HFF-Myc (cell line): Measurements from ENCODE around the gene RNASE2.

ENCODE experiments used
- DNase-seq: peaks from one replicate; pipeline ENCODE4 v3.0.0-alpha.2; 2011; ENCODE audit warnings: low read depth; ENCODE audit errors: extremely low read depth
- H3K4me3 ChIP-seq: replicated peaks from 2 replicates; pipeline ENCODE4 v1.5.1; 2011; ENCODE audit warnings: low read depth, mild to moderate bottlenecking, control low read depth, low read length
- TF ChIP-seq, protein P1 (sequence below): IDR thresholded peaks from 2 replicates; pipeline ENCODE4 v1.5.1; 2012; ENCODE audit warnings: mild to moderate bottlenecking, low read depth, low read length, control low read depth; ENCODE audit errors: missing control alignments

Gene RNASE2

DNA sequence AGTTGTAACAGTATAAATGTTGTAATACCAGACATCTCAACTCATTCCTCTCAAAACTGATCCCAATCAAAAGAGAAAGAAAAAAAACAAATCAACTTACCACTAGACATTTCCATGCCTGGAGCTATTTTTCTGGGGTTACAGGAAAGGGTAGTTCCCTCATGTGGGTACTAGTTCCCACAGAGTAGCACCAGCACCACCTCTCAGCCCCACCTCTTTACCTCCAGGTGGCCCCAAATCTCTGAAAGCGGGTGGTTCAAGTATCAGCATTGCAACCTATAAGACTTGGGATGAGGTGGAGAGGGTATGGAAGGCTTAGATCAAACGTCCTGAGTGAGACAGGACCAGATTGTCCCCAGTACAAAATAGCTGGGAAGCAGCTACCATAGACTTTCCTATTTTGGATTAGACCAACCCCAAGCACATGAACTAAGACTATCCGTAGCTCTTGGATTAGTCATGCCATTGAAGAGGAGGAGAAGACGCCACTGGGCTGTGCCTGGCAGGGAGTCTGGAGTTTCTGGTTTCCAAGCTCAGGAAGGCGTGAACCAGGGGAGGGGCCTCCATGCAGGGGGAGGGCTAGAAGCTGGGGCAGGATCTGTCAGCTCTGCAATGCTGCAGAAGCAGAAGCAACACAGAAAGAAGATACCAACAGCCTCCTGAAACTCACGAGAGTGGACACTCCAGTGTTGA, 43.5 kb downstream of the RNASE2 start, which contains the start of gene SLC39A2:
TSS of gene SLC39A2 (plus strand) at position 620 of the 693 bp plus-strand sequence. CDS start 154 bp downstream, outside the sequence.
- TF ChIP-seq, protein P1, sequence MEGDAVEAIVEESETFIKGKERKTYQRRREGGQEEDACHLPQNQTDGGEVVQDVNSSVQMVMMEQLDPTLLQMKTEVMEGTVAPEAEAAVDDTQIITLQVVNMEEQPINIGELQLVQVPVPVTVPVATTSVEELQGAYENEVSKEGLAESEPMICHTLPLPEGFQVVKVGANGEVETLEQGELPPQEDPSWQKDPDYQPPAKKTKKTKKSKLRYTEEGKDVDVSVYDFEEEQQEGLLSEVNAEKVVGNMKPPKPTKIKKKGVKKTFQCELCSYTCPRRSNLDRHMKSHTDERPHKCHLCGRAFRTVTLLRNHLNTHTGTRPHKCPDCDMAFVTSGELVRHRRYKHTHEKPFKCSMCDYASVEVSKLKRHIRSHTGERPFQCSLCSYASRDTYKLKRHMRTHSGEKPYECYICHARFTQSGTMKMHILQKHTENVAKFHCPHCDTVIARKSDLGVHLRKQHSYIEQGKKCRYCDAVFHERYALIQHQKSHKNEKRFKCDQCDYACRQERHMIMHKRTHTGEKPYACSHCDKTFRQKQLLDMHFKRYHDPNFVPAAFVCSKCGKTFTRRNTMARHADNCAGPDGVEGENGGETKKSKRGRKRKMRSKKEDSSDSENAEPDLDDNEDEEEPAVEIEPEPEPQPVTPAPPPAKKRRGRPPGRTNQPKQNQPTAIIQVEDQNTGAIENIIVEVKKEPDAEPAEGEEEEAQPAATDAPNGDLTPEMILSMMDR: no peak
- H3K4me3 ChIP-seq: no peak within 1 kb of the TSS
- DNase-seq: peak; percentile 46

DNA sequence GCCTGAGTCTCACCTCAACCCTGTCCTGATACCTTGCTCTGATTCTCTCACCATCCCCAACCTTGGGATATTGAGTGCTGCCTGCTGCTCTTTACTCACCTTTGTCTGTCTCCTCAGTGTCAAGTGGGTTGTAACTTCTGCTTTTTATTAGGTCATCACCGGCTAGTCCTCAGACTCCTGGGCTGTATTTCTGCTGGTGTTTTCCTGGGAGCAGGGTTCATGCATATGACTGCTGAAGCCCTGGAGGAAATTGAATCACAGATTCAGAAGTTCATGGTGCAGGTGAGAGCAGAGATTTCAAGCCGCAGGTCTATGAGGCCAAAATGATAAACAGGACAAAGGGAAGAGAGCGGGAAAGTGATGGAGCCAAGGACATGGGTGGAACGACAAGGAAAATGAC, 44.3 kb downstream of the RNASE2 start:
- no peak for DNase-seq
- TF ChIP-seq, protein P1: no peak
- H3K4me3 ChIP-seq: no peak overlapping the region

DNA sequence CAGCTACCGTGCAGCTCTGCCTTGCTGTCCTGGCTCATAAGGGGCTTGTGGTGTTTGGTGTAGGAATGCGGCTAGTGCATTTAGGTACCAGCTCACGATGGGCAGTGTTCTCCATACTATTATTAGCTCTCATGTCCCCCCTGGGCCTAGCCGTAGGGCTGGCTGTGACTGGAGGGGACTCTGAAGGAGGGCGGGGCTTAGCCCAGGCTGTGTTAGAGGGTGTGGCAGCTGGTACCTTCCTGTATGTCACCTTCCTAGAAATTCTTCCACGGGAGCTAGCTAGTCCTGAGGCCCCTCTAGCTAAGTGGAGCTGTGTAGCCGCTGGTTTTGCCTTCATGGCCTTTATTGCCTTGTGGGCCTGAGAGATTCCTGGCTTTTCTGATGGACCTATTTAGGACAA, 45.9 kb downstream of the RNASE2 start:
- H3K4me3 ChIP-seq: no peak overlapping the region
- DNase-seq: no peak
- TF ChIP-seq, protein P1: no peak

DNA sequence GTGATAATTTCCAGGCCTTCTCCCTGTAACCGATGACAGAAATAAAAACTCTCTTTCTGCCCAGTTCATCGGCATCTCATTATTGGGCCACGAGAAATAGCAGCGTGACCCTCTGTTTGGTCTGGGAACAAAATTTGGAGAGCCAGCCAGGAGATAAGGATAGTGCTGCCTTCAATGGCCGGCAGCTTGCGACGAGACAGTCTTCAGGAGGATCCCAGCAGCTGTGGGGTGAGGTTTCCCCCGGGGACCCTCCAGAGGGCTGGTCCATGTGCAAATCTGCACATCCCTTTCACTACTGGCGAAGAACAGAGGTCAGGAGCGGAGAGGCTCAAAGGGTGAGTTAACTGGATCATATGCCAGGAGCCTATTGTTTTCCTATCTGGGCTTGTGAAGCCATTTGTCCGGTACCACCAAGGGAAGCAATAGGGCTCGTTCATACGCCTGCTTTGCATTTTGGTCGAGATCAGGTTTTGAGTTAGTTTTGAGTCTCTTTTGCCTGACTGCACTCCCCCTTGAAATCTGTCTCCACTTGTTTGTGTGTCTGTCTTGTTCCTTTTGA, 48.6 kb downstream of the RNASE2 start:
- no peak for DNase-seq
- TF ChIP-seq, protein P1: no peak
- no peak overlapping the region for H3K4me3 ChIP-seq
